ENCODE results near the gene HNF1A. TPM values are rescaled to one million over a fixed set of nuclear protein-coding genes. Genes with fewer than 3 reads are reported as not detected.

The HNF1A gene
- total RNA-seq, 2 donors from 2014 or later, result not detected

GRCh38 chr12:120964298-120964697, 14.0 kb upstream of the HNF1A start:
- H3K27me3 Mint-ChIP-seq, result peaks cover 0 to 3% of the 10 kb centered on the region in 2 donors
- H3K36me3 Mint-ChIP-seq, result no peaks in the 10 kb centered on the region
- no peak overlapping the region for H3K4me3 Mint-ChIP-seq
- H3K27ac Mint-ChIP-seq, result no peak overlapping the region
- H3K4me1 Mint-ChIP-seq (ENCODE audit: low read depth in 2 of 2), result peaks cover 0 to 6% of the 10 kb centered on the region in 2 donors
- ATAC-seq (no peak), DNase-seq (ENCODE audit: low spot score) (no peak)
- H3K9me3 Mint-ChIP-seq, result no peaks in the 10 kb centered on the region

GRCh38 chr12:120965534-120966091, 12.7 kb upstream of the HNF1A start:
- no peak for DNase-seq (ENCODE audit: low spot score)
- no peak overlapping the region for H3K27ac Mint-ChIP-seq
- H3K4me1 Mint-ChIP-seq (ENCODE audit: low read depth in 2 of 2), result no peaks in the 10 kb centered on the region
- no peaks in the 10 kb centered on the region for H3K9me3 Mint-ChIP-seq
- peaks cover 0 to 3% of the 10 kb centered on the region in 2 donors for H3K27me3 Mint-ChIP-seq
- no peak overlapping the region for H3K4me3 Mint-ChIP-seq
- no peak for ATAC-seq
- H3K36me3 Mint-ChIP-seq, result no peaks in the 10 kb centered on the region

DNA sequence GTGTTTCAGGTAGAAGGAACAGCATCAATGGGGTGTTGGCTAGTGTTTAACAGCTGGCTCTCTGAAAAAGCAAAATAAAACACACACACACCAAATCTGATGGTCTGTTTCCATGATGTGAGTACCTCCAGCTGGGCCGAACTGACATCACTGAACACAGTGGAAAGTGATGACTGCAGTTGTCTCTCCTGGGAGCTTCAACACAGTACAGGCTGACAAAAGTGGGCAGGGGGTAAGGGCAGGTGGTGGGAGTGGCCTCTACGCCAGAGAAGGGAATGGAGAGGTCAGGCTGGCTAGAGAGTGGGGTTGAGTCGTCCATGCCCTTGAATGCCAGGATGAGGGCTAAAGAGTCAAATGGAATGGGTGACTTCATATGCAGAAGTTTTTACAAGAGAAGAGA, 8.0 kb upstream of the HNF1A start:
- H3K27me3 Mint-ChIP-seq, result no peaks in the 10 kb centered on the region
- no peak overlapping the region for H3K27ac Mint-ChIP-seq
- no peaks in the 10 kb centered on the region for H3K9me3 Mint-ChIP-seq
- DNase-seq (ENCODE audit: low spot score), result no peak
- H3K4me1 Mint-ChIP-seq (ENCODE audit: low read depth in 2 of 2), result peaks cover 0 to 9% of the 10 kb centered on the region in 2 donors
- ATAC-seq, result no peak
- H3K4me3 Mint-ChIP-seq, result no peak overlapping the region
- no peaks in the 10 kb centered on the region for H3K36me3 Mint-ChIP-seq

- peak; percentile 65 to 86 for ATAC-seq
- H3K27me3 Mint-ChIP-seq, result no peaks in the 10 kb centered on the region
- DNase-seq (ENCODE audit: low spot score), result no peak
- H3K36me3 Mint-ChIP-seq, result no peaks in the 10 kb centered on the region
- H3K27ac Mint-ChIP-seq, result no peak overlapping the region
- no peaks in the 10 kb centered on the region for H3K9me3 Mint-ChIP-seq
- H3K4me3 Mint-ChIP-seq, result no peak overlapping the region
- peaks cover 0 to 9% of the 10 kb centered on the region in 2 donors for H3K4me1 Mint-ChIP-seq (ENCODE audit: low read depth in 2 of 2)
Measured at GRCh38 chr12:120971299-120972180, 6.8 kb upstream of the HNF1A start.

DNA sequence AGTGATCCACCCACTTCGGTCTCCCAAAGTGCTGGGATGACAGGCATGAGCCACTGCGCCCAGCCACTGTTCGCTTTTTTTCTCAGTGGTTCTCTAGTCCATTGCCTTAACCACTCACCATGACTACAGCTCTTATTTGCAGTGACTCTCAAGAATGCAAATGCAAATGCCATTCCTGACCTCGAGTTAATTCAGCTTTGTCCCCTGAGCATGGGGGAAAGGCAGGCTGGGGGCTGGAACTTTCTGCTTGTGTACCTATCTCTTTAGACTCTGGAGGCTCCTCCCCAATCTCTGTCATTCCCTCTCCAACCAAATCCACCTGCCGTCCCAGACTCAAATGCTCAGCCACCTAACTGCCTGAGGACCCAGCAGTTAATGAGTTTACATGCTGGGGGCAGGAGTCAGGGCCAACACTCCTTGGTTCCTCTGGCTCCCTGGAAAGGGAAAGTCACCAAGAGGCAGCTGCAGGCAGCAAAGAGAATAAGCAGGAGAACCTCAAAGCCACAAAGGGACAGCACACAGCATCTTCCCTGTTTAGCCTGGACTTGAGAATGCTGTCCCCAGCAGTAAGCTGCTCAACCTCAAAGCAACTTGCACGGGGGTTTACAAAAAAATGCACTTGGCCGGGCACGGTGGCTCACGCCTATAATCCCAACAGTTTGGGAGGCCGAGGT, 5.3 kb upstream of the HNF1A start:
- Mint-ChIP-seq H3K9me3 (no peaks in the 10 kb centered on the region), H3K27ac (no peak overlapping the region), H3K27me3 (no peaks in the 10 kb centered on the region), H3K4me3 (no peak overlapping the region), H3K36me3 (no peaks in the 10 kb centered on the region), H3K4me1 (ENCODE audit: low read depth in 2 of 2) (peaks cover 0 to 9% of the 10 kb centered on the region in 2 donors)
- DNase-seq (ENCODE audit: low spot score) (no peak), ATAC-seq (no peak)

GRCh38 chr12:120977531-120978295, 630 bp upstream of the HNF1A start:
- no peak for ATAC-seq
- DNase-seq (ENCODE audit: low spot score), result no peak
- no peaks in the 10 kb centered on the region for H3K36me3 Mint-ChIP-seq
- no peaks in the 10 kb centered on the region for H3K9me3 Mint-ChIP-seq
- no peaks in the 10 kb centered on the region for H3K4me1 Mint-ChIP-seq (ENCODE audit: low read depth in 2 of 2)
- H3K27ac Mint-ChIP-seq, result no peak overlapping the region
- H3K27me3 Mint-ChIP-seq, result no peaks in the 10 kb centered on the region
- H3K4me3 Mint-ChIP-seq, result no peak overlapping the region

GRCh38 chr12:120979220-120979861, 998 bp downstream of the HNF1A start:
- Mint-ChIP-seq H3K36me3 (no peaks in the 10 kb centered on the region), H3K27ac (no peak overlapping the region), H3K4me1 (ENCODE audit: low read depth in 2 of 2) (no peaks in the 10 kb centered on the region)

DNA sequence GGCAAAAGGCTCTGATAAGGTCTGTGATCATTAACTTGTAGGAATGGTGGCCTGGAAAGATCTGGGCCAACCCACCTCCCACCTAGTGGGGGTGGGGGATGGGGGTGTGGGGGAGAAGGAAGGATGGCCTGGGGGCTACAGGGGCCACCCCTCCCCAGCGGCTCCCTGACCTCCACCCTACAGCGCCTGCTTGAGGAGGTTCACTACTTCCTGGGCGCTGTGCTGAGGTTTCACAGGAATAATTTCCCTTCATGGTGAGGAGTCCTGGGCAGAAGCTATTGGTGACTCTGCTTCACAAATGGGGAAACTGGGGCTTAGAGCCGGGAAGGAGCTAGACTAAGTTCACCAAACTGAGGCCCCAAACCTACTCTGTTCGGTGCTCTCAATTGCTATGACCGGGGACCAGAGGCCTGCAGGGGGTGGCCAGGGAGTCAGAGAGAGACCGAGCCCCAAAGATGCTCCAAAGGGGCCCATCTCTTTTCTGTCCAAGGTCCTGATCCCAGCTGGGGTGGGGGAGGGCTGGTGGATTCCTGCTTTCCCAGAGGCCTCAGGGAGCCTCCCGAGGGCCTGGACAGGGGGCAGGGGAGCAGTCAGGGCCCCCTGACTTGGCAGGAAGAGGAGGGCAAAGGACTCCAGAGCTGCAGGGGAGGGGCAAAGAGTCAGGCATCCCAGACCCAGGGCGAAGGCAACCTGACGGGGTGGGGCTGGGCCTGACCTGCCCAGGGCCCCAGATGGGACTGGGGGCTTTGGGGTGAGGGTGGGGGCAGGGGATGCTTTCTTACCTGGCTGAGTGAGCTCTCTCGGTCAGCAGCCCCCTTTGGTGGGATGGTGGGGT, 1.7 kb downstream of the HNF1A start:
- H3K27me3 Mint-ChIP-seq, result no peaks in the 10 kb centered on the region
- H3K9me3 Mint-ChIP-seq, result no peaks in the 10 kb centered on the region
- ATAC-seq (no peak), DNase-seq (ENCODE audit: low spot score) (no peak)
- H3K27ac Mint-ChIP-seq, result no peak overlapping the region
- H3K4me3 Mint-ChIP-seq, result no peak overlapping the region
- H3K36me3 Mint-ChIP-seq, result no peaks in the 10 kb centered on the region
- no peaks in the 10 kb centered on the region for H3K4me1 Mint-ChIP-seq (ENCODE audit: low read depth in 2 of 2)

More at GRCh38 chr12:120979220-120979861, 998 bp downstream of the HNF1A start:
- H3K4me3 Mint-ChIP-seq, result no peak overlapping the region
- no peaks in the 10 kb centered on the region for H3K27me3 Mint-ChIP-seq
- ATAC-seq, result no peak
- no peaks in the 10 kb centered on the region for H3K9me3 Mint-ChIP-seq
- DNase-seq (ENCODE audit: low spot score), result no peak

DNA sequence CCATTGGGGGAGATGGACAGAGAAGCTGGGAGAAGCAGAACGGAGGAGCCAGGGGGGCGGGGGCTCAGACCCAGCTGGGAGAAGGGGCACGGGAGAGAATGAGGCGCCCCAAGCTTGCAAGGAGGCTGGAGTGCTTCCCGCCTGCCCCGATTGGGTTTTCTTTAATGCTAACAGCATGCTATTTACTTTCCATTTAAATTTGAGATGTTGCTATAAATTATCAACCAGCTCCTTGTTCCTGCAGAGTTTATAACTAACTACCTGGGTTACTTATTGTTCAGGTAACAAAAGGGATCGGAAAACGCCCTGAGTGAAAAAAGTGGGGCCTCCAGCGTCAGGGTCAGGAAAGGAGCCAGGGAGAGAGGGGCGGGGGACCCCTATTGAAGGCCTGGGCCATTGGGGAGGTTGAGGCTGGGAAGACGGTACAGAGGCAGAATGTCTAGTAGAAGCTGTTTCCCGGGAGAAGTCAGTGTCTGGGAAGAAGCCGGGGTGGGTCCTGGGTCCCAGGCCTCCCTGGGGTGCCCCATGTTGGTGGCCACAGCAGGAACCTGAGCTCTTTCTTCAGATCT, 2.5 kb downstream of the HNF1A start:
- ATAC-seq (no peak), DNase-seq (ENCODE audit: low spot score) (no peak)
- Mint-ChIP-seq H3K9me3 (no peaks in the 10 kb centered on the region), H3K27me3 (no peaks in the 10 kb centered on the region), H3K4me1 (ENCODE audit: low read depth in 2 of 2) (no peaks in the 10 kb centered on the region), H3K4me3 (no peak overlapping the region), H3K36me3 (no peaks in the 10 kb centered on the region), H3K27ac (no peak overlapping the region)

GRCh38 chr12:120981407-120981941, 3.1 kb downstream of the HNF1A start:
- H3K9me3 Mint-ChIP-seq, result no peaks in the 10 kb centered on the region
- H3K4me1 Mint-ChIP-seq (ENCODE audit: low read depth in 2 of 2), result no peaks in the 10 kb centered on the region
- H3K4me3 Mint-ChIP-seq, result no peak overlapping the region
- H3K36me3 Mint-ChIP-seq, result no peaks in the 10 kb centered on the region
- ATAC-seq, result no peak
- no peak for DNase-seq (ENCODE audit: low spot score)
- no peaks in the 10 kb centered on the region for H3K27me3 Mint-ChIP-seq
- no peak overlapping the region for H3K27ac Mint-ChIP-seq

- Mint-ChIP-seq H3K9me3 (no peaks in the 10 kb centered on the region), H3K36me3 (no peaks in the 10 kb centered on the region), H3K27ac (no peak overlapping the region), H3K4me1 (ENCODE audit: low read depth in 2 of 2) (no peaks in the 10 kb centered on the region), H3K4me3 (no peak overlapping the region), H3K27me3 (no peaks in the 10 kb centered on the region)
- ATAC-seq, result no peak
- DNase-seq (ENCODE audit: low spot score), result no peak
Measured at GRCh38 chr12:120982659-120983058, 4.3 kb downstream of the HNF1A start.

DNA sequence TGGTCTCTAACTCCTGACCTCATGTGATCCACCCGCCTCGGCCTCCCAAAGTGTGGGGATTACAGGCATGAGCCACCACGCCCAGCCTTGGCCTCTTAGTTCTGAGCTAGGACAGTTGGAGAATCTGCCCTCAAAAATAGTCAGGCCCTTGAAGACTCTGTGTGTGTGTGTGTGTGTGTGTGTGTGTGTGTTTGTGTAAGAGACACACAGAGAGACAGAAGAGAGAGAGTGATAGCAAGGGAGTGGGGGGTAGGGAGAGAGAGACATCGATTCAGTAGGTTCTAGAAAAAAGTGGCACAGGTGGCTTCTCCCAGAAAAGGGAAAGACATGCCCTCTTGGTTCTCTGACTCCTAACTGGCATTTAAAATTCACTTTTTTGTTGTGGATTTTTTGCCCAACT, 5.4 kb downstream of the HNF1A start:
- Mint-ChIP-seq H3K36me3 (no peaks in the 10 kb centered on the region), H3K27ac (no peak overlapping the region), H3K4me1 (ENCODE audit: low read depth in 2 of 2) (no peaks in the 10 kb centered on the region), H3K27me3 (no peaks in the 10 kb centered on the region), H3K4me3 (no peak overlapping the region), H3K9me3 (no peaks in the 10 kb centered on the region)
- DNase-seq (ENCODE audit: low spot score), result no peak
- ATAC-seq, result no peak

All from natural killer cell treated with Interleukin-12 subunit alpha and Interleukin-12 subunit beta and Interleukin-15 and Interleukin-18, amount 100 ng/mL, for 72 hours (primary cell).